GM18508 (cell line): ENCODE measurements around the gene AP4S1.
"Not testable (repeated sequence)": the region's sequence is repeated elsewhere in the genome, so short reads cannot be mapped to it uniquely, and the experiment has no call there.

Experiments
- ATAC-seq: cut with Tn5 transposase; IDR thresholded peaks from one replicate; pipeline ENCODE4 v1.9.1; 2021; ENCODE audit warnings: moderate number of reproducible peaks; ENCODE audit not compliant: insufficient read depth, unreplicated experiment

Gene AP4S1

DNA sequence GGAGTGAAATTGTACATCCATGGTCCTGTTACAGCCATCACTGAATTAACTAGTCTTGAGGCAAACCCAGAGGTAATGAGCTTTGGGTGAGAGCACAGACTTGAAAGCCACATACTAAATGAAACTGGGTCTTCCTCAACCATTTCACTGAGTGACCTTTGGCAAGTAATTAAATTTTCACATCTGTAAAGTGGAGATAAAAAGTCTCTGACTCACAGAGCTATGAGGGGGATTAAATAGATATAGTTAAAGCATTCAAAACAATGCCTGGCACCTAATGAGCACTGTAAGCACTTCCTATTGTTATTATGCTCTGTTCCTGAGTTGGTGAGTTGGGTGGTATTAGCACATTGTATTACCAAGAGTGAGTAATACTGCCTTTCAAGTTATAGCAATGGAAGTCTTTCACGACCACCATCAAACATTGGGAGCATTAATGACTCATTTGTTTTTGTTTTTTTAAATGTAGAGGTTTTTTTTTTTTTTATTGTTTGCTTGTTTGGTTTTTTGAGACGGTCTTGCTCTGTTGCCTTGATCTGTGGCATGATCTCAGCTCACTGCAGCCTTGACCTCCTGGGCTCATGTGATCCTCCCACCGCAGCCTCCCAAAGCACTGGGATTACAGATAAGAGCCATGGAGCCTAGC, 13.2 kb downstream of the AP4S1 start:
- ATAC-seq, result no peak

DNA sequence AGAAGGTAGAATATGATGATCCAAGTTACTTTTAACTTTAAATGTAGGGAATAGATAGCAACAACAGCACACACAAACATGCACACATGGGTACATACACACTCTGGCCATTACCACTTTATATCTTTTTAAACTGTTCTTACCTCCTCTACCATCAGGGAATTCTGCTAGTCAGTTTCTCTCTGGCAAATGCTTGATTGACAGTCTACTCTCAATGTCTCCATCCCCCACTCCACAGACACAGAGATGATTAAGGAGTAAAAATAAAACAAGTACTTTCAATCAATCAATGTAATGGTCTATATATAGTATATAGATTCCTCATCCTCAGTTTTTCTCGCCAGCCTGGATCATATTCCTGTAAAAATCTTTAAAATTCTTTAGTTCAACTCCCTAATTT, 16.9 kb downstream of the AP4S1 start:
- no peak for ATAC-seq

GRCh38 chr14:31042893-31043292, 17.4 kb downstream of the AP4S1 start:
- ATAC-seq, result not testable (repeated sequence)

DNA sequence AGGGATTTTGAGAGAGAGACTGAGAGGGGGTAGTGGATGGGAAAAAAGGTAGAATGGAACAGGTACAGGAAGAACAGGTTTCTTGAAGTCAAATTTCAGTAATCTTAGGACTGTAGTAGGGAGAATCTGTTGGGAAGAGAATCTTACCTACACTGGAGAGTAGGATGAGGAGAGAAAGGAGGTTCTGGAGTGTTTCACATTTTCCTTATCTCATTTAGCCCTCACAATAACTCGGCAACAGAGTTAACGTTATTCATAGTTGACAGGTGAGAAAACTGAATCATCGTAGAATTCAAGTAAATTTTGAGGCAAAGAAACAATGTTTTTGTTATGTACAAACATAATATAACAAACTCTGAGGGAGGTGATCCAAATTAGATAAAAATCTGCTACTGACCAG, 17.9 kb downstream of the AP4S1 start:
- ATAC-seq, result no peak

DNA sequence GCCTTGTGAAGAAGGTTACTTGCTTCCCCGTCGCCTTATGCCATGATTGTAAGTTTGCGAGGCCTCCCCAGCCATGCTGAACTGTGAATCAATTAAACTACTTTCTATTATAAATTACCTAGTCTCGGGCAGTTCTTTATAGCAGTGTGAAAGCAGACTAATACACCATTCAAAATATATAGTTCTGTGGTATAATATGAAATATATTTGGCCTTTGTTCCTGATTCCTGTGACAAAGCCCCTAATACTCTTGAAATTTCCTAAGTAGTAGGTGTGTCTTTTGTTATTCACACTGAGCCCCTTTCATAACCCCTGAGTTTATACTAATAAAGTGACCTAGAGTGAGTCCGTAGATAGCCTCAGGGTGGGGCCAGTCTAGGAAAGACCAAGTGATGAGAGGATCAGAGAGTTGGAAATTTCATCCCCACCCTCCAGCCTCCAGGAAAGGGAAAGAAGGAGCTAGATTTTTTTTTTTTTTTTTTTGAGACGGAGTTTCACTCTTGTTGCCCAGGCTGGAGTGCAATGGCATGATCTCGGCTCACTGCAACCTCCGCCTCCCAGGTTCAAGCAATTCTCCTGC, 20.1 kb downstream of the AP4S1 start:
- no peak for ATAC-seq

DNA sequence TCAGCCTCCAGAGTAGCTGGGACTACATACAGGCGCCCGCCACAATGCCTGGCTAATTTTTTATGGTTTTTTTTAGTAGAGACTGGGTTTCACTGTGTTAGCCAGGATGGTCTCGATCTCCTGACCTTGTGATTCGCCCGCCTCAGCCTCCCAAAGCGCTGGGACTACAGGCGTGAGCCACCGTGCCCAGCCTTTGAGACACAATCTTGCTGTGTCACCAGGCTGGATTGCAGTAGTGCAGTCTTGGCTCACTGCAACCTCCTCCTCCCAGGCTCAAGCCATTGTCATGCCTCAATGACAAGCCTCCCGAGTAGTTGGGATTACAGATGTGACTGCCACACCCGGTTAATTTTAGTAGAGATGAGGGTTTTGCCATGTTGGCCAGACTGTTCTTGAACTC, 22.1 kb downstream of the AP4S1 start:
- ATAC-seq, result no peak

GRCh38 chr14:31051023-31051422, 25.6 kb downstream of the AP4S1 start:
- ATAC-seq, result no peak

GRCh38 chr14:31051511-31051910, 26.1 kb downstream of the AP4S1 start:
- no peak for ATAC-seq

DNA sequence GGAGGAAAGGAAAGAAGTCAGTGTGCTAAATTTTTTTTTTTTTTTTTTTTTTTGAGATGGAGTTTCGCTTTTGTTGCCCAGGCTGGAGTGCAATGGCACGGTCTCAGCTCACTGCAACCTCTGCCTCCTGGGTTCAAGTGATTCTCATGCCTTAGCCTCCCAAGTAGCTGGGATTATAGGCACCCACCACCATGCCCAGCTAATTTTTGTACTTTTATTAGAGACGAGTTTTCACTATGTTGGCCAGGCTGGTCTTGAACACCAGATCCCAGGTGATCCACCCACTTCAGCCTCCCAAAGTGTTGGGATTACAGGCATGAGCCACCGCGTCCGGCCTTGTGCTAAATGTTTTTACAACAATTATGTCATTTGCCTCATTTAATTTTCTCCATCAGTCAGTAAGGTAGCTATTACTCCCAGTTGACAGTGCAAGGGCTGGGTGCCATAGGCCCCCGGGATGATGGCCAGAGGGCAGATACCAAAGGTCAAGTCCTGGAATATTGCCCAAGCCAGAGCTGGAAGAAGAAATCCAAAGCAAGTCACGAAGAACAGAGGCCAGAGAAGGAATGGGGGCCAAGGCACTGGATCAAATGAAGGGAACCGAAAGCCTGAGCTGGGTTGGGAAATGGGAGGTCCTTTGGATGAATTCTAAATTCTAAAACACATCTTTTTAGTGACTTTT, 27.6 kb downstream of the AP4S1 start:
- not testable (repeated sequence) for ATAC-seq

GRCh38 chr14:31057035-31057434, 31.6 kb downstream of the AP4S1 start:
- no peak for ATAC-seq

DNA sequence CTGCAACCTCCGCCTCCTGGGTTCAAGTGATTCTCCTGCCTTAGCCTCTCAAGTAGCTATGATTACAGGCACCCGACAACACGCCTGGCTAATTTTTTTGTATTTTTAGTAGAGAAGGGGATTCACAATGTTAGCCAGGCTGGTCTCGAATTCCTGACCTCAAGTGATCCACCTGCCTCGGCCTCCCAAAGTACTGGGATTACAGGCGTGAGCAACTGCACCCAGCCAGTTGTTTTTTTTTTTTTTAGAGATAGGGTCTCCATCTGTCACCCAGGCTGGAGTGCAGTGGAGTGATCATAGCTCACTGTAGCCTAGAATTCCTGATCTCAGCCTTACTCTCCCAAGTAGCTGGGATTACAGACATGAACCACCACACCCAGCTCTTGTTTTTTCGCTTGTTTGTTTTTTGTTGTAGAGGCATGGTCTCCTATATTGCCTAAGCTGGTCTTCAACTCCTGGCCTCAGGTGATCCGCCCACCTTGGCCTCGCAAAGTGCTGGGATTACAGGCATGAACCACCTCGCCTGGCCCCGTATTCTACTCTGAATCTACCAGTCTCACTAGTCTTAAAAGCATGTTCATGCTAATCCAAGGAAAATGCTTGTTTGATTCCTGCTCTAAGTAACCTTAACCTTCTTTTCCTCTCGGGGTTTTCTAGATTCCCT, 32.4 kb downstream of the AP4S1 start:
- no peak for ATAC-seq

GRCh38 chr14:31059152-31059924, 33.9 kb downstream of the AP4S1 start:
- no peak for ATAC-seq

DNA sequence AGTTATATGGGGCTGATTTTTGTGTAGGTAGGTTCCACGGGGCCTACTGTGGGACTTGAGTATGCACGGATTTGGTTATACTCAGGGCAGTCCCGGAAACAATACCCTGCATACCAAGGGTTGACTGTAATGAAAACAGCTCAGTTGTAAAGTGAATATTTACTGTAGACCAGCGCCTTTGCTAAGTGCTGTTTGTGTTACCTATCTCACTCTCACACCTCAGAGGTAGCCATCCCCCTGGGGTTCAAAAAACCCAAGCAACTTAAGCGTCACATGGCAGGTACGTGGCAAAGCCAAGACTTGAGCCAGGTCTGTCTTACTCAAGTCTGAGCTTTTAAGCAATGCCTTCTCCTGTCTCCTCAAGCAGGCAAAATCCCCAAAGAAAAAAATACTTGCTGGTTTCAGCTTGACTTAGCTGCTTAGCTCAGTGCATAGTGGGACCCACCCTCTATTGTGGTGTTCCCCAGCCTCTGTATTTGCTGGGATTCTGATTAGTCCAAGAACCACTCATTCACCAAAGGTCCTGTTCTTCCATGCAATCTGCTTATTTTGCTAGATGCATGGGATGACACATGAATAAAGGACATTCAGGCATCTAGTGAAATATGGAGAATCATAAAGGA, 34.9 kb downstream of the AP4S1 start:
- no peak for ATAC-seq

- ATAC-seq, result not testable (repeated sequence)
Measured at GRCh38 chr14:31062908-31063307, 37.5 kb downstream of the AP4S1 start.

DNA sequence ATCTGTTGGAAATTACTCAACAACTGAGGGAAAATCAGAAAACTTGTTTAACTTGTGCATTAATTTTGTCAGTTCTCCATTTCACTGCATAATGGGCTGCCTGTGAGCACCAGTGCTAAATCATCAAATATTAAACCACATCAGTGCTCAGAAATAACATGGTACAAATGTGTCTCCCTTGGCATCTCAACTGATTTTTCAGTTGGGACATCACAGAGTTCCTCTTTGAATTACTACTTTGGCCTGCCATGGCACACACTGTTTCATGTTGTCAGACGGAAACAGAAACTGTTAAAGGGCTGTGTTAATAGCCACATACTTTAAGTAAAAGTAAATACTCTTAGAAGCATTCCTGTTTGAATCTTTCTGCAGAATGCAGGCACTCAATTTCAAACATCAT, 42.8 kb downstream of the AP4S1 start:
- no peak for ATAC-seq

DNA sequence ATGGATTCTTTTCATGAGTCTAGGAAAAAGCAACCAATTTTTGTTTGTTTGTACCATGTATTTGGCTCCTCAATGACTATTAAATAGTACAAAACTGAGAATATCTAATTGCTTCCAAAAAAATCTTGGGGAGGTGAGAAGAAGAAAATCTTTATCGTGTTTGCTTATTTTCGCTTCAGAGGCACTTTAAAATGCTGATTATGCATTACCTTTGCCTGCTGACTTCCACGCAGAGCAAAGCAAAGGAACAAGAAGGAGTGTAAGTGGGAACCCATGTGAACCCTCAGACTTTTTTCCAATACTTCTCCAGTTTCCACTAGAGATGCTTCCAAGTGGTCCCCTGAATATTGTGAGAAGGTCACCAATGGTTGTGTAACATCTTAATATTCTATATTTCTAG, 43.9 kb downstream of the AP4S1 start:
- ATAC-seq, result no peak

GRCh38 chr14:31070431-31070830, 45.0 kb downstream of the AP4S1 start:
- no peak for ATAC-seq

GRCh38 chr14:31071151-31071550, 45.7 kb downstream of the AP4S1 start:
- no peak for ATAC-seq

DNA sequence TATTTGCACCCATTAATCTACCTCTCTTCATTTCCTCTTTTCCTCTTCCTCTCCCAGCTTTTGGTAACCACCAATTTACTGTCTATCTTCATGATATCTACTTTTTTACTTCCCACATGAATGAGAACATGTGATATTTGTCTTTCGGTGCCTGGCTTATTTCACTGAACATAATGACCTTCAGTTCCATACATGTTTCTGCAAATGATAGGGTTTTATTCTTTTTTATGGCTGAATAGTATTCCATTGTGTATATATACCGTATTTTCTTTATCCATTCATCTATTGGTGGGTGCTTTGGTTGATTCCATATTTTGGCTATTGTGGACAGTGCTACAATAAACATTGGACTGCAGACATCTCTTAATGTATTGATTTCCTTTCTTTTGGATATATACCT, 49.7 kb downstream of the AP4S1 start:
- ATAC-seq, result no peak

GRCh38 chr14:31078766-31079165, 53.3 kb downstream of the AP4S1 start:
- no peak for ATAC-seq
